ENCODE data around the gene MYOZ3.
A peak's percentile ranks its signal among the peaks of the same experiment; 100 is the strongest.

GRCh38 chr5:150616024-150616470 lies 45.0 kb upstream of the MYOZ3 start:
- TF ChIP-seq POLR2A (IDR thresholded peaks at IDR 0.05), result no peak
- TF ChIP-seq CTCF (IDR thresholded peaks at IDR 0.05 in 8 of 11, conservative IDR thresholded peaks at IDR 0.05 in 3 of 11), result no peak
- TF ChIP-seq POLR2AphosphoS5 (IDR thresholded peaks at IDR 0.05), result peak; percentile 75 to 85 (median 76)

All from spleen (tissue), 7 donors.